Osteocyte (in vitro differentiated cells): ENCODE measurements around the gene MZB1. TPM values are rescaled to one million over a fixed set of nuclear protein-coding genes. Genes with fewer than 3 reads are reported as not detected.

Source experiments
- DNase-seq: peaks from one replicate; pipeline ENCODE4 v3.0.0; 2021; ENCODE audit warnings: mixed read lengths; ENCODE audit not compliant: unreplicated experiment; ENCODE audit errors: extremely low spot score
- H3K27ac Mint-ChIP-seq: one replicate; pipeline ENCODE4 v1.8.0; 2021; ENCODE audit warnings: mild to moderate bottlenecking, mixed read lengths; ENCODE audit not compliant: unreplicated experiment
- H3K27me3 Mint-ChIP-seq: one replicate; pipeline ENCODE4 v1.8.0; 2021; ENCODE audit warnings: mixed read lengths; ENCODE audit not compliant: unreplicated experiment
- H3K36me3 Mint-ChIP-seq: one replicate; pipeline ENCODE4 v1.8.0; 2021; ENCODE audit warnings: mixed read lengths; ENCODE audit not compliant: unreplicated experiment
- H3K4me1 Mint-ChIP-seq: one replicate; pipeline ENCODE4 v1.8.0; 2021; ENCODE audit warnings: mixed read lengths; ENCODE audit not compliant: unreplicated experiment
- H3K4me3 Mint-ChIP-seq: one replicate; pipeline ENCODE4 v1.8.0; 2021; ENCODE audit warnings: mild to moderate bottlenecking, moderate library complexity, mixed read lengths; ENCODE audit not compliant: unreplicated experiment
- H3K9me3 Mint-ChIP-seq: one replicate; pipeline ENCODE4 v1.8.0; 2021; ENCODE audit warnings: mixed read lengths; ENCODE audit not compliant: unreplicated experiment
- total RNA-seq: library from RNA; stranded (reverse); gene quantifications from 2 replicates; pipeline ENCODE4 v1.2.1, GENCODE V29; 2021
- TF ChIP-seq, protein P1 (sequence below): fragments of 200-600 bp; sonication (generic); IDR thresholded peaks from 2 replicates; pipeline ENCODE4 v1.5.0; 2021; ENCODE audit warnings: antibody characterized with exemption, mild to moderate bottlenecking, moderate library complexity

MZB1 gene
- total RNA-seq, 1 donor from 2014 or later, result not detected

DNA sequence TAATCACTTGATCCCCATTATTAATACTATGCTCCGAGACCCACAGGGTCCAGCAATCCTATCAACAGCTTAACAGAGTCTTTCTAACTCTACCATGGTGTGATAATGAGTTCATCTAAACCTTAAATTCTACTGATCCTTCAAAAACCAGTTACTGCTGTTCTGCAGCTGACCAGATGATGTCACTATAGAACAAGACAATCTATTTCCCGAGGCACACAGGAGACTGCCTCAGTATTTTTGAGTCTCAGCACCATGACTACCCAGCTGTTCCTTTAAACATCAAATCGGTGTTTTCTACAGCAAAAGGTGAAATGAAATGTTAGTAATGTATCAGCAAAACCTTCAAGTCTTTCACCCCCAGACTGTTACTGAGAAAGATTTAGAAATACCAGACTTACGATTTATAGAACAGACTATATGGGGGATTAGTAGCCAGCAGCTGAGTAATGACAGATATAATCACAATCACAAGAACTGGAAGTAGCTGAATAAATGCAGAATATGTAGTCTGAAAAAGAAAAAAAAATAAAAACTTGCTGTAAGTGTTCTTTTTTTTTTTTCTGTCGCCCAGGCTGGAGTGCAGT is 32.7 kb upstream of the MZB1 start:
- Mint-ChIP-seq H3K27me3 (no peaks in the 10 kb centered on the region), H3K9me3 (no peaks in the 10 kb centered on the region), H3K36me3 (peaks cover 38% of the 10 kb centered on the region), H3K27ac (peak overlapping the region; percentile 76), H3K4me1 (peaks cover 3% of the 10 kb centered on the region), H3K4me3 (no peak overlapping the region)
- DNase-seq, result no peak
- TF ChIP-seq, protein P1, sequence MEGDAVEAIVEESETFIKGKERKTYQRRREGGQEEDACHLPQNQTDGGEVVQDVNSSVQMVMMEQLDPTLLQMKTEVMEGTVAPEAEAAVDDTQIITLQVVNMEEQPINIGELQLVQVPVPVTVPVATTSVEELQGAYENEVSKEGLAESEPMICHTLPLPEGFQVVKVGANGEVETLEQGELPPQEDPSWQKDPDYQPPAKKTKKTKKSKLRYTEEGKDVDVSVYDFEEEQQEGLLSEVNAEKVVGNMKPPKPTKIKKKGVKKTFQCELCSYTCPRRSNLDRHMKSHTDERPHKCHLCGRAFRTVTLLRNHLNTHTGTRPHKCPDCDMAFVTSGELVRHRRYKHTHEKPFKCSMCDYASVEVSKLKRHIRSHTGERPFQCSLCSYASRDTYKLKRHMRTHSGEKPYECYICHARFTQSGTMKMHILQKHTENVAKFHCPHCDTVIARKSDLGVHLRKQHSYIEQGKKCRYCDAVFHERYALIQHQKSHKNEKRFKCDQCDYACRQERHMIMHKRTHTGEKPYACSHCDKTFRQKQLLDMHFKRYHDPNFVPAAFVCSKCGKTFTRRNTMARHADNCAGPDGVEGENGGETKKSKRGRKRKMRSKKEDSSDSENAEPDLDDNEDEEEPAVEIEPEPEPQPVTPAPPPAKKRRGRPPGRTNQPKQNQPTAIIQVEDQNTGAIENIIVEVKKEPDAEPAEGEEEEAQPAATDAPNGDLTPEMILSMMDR, result peak; percentile 94

DNA sequence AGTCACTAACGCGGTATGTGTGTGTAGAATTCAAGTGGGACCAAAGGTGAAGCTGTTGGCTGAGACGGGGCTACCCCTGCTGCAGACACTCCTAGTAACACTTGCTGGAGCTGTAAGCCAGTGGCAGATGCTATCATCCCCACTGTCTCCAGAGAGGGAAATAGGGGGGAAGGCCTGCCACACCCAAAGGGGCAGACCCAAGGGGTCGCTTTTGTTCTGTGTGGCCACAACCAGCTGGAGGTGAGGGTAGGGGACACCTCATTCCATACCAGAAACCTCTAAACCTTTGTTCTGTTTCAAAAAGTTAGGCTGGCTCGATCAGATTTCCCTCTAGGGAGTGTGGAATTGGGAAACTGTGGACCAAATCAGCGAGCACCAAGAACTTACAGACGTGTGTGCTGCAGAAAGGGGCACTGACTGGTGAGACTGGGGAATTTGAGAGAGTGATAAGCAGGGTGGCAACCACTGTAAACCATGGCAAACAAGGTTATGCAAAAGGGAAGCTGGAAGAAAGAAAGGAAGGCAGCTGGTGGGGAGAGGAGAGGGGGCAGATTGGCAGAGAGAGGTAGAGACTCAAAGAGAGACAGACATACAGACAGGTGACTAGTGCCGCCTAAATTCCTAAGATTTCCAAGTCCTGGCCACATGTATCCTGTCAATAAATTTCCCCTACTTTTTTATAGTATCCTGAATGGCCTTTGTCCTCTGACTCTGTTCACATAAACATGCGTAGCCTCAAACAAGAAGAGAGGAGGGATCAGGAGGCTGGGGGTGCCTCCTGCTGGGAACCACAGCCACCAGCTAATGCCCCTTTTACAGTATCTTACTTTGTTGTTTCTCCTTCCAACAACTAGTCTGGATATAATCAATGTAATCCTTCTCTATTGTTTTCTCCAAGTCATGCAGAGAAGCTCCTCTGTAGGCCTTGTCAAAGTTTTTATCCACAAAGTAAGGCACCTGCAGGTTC is 29.8 kb upstream of the MZB1 start:
- Mint-ChIP-seq H3K27ac (no peak overlapping the region), H3K36me3 (peaks cover 33% of the 10 kb centered on the region), H3K4me1 (peaks cover 8% of the 10 kb centered on the region), H3K4me3 (no peak overlapping the region), H3K9me3 (no peaks in the 10 kb centered on the region), H3K27me3 (no peaks in the 10 kb centered on the region)
- TF ChIP-seq, protein P1, result no peak
- no peak for DNase-seq

DNA sequence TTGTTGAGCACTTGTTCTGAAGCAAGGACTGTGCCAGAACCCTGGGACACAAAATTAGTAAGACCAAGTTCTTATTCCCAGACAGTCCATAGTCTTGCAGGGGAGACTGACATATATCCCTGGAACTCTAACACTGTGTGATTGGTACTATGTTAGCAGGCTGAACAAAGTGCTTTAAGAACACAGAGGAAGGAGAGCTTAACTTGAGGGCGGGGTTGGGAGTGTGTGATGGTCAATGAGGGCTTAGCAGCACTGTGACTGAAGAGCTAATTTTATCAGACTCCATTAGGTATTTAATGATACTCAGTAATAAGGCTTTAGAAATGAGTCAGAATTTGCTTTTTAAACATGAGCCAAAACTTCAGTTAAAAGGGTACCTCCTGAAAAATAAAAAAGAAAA is 29.1 kb upstream of the MZB1 start:
- Mint-ChIP-seq H3K27me3 (no peaks in the 10 kb centered on the region), H3K4me1 (peaks cover 8% of the 10 kb centered on the region), H3K36me3 (peaks cover 35% of the 10 kb centered on the region), H3K4me3 (no peak overlapping the region), H3K27ac (no peak overlapping the region), H3K9me3 (no peaks in the 10 kb centered on the region)
- TF ChIP-seq, protein P1, result no peak
- no peak for DNase-seq

DNA sequence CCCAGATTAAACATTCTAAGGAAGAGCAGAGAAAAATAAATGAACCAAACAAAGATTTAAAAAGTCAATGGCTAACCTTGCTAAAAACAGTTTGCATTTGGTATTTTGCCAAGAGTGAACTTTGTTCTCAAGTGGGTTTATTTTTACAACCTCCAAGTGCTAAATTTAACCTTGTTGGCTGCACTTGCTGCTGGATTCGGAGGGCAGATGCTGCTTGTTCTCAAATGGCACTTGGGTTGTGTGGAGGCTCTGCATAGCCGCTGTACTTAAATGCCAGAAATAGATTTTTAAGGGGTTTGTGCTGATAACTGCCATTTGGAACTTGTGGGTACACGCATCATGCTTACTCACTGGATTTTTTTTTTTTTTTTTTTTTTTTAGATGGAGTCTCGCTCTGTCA is 27.5 kb upstream of the MZB1 start:
- TF ChIP-seq, protein P1, result no peak
- Mint-ChIP-seq H3K27me3 (no peaks in the 10 kb centered on the region), H3K27ac (no peak overlapping the region), H3K4me1 (peaks cover 8% of the 10 kb centered on the region), H3K4me3 (no peak overlapping the region), H3K9me3 (no peaks in the 10 kb centered on the region), H3K36me3 (peaks cover 38% of the 10 kb centered on the region)
- DNase-seq, result no peak

DNA sequence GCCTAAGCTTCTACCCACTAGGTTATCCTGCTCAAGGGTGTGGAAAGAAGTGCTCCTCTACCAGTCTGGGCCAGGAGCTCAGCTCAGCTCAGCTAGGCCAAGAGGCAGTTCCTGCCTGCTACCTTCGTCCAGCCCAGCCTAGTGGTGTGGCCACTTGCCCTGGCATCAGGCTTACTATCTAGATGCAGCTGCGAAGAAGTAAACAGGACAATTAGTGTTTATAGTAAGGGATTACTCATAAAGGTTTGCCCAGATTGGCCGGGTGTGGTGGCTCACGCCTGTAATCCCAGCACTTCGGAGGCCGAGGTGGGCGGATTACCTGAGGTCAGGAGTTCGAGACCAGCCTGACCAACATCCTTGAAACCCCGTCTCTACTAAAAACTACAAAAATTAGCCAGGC is 26.9 kb upstream of the MZB1 start:
- Mint-ChIP-seq H3K9me3 (no peaks in the 10 kb centered on the region), H3K27me3 (no peaks in the 10 kb centered on the region), H3K4me3 (no peak overlapping the region), H3K4me1 (peaks cover 8% of the 10 kb centered on the region), H3K36me3 (peaks cover 41% of the 10 kb centered on the region), H3K27ac (no peak overlapping the region)
- TF ChIP-seq, protein P1, result no peak
- no peak for DNase-seq
